ENCODE results near the gene NUDT15. TPM values are rescaled to one million over a fixed set of nuclear protein-coding genes. Genes with fewer than 3 reads are reported as not detected.

Gene NUDT15
- total and polyA plus RNA-seq, 10 of the 15 experiments (the other 5 are each of a cell fraction or from before 2014, with no cell fraction given): 11.4 to 26.7 (median 18.0) TPM

GRCh38 chr13:48050550-48050949, 13.0 kb downstream of the NUDT15 start (continued):
- TF ChIP-seq BHLHE40 (IDR thresholded peaks at IDR 0.05; ENCODE audit: borderline replicate concordance in 1 of 2, low read depth in 2 of 2, low read length in 1 of 2): no peak
- no peak for TF ChIP-seq POLR2AphosphoS5 (IDR thresholded peaks at IDR 0.05; ENCODE audit: low read length)
- TF ChIP-seq RB1 (IDR thresholded peaks at IDR 0.05; ENCODE audit: borderline replicate concordance): no peak
- TF ChIP-seq MXI1 (IDR thresholded peaks at IDR 0.05; ENCODE audit: low read depth, low read length): no peak
- no peak for TF ChIP-seq ZNF217 (IDR thresholded peaks at IDR 0.05)

GRCh38 chr13:48054601-48055000, 17.1 kb downstream of the NUDT15 start:
- Histone ChIP-seq H3K9ac (ENCODE audit: control insufficient read depth, insufficient read depth, low read length) (no peak overlapping the region), H3K27ac (ENCODE audit: control insufficient read depth, insufficient read depth) (no peak overlapping the region), H3K4me1 (ENCODE audit: control insufficient read depth, insufficient read depth, low read length) (no peaks in the 10 kb centered on the region), H4K20me1 (ENCODE audit: control insufficient read depth, insufficient read depth) (no peaks in the 10 kb centered on the region), H3K79me2 (ENCODE audit: control insufficient read depth, insufficient read depth, low read length) (no peaks in the 10 kb centered on the region), H2AFZ (ENCODE audit: control insufficient read depth, low read depth, low read length) (no peak overlapping the region), H3K36me3 (ENCODE audit: control insufficient read depth in 2 of 2, insufficient read depth in 2 of 2, low read length in 1 of 2) (peaks cover 0 to 6% of the 10 kb centered on the region in 2 experiments; a peak in 2 of 4 replicates), H3K4me3 (no peak overlapping the region), H3K4me2 (ENCODE audit: control insufficient read depth, insufficient read depth) (no peak overlapping the region), H3K9me3 (replicated peaks; ENCODE audit: control insufficient read depth, insufficient read depth, low read length) (no peaks in the 10 kb centered on the region), H3K27me3 (replicated peaks in 1 of 2; ENCODE audit: control insufficient read depth in 2 of 2, insufficient read depth in 2 of 2, low read length in 1 of 2) (no peaks in the 10 kb centered on the region)
- ChIA-PET CTCF (interaction anchor here (0.9 kb wide), 1 partner anchor 16 kb away, joined by 3 read pairs; no protein-coding TSS in a partner anchor), POLR2A (no interaction called here), SMC1A (ENCODE audit: uncharacterized antibody, unreplicated experiment) (interaction anchor here (0.8 kb wide), 1 partner anchor 14 kb away, joined by 3 read pairs; no protein-coding TSS in a partner anchor), RAD21 (ENCODE audit: unreplicated experiment) (no interaction called here)
- in situ Hi-C loops (cut with MboI): no loop called here
- ATAC-seq: no peak
- BruUV-seq (replicated peaks): no TSS peak
- no peak for FAIRE-seq
- 85% methylated on average over 6 of the region's 6 CpGs for WGBS (ENCODE audit: insufficient coverage, insufficient replicate concordance, low lambda C conversion rate, missing lambda C conversion rate)
- intact Hi-C loops (cut with micrococcal nuclease; ENCODE audit: unreplicated experiment): no loop called here
- TF ChIP-seq FOS (IDR thresholded peaks at IDR 0.05; ENCODE audit: borderline replicate concordance, extremely low read depth, insufficient read length) (no peak), E2F4 (IDR thresholded peaks at IDR 0.05; ENCODE audit: low read depth, low read length) (no peak), TCF7 (IDR thresholded peaks at IDR 0.05; ENCODE audit: borderline replicate concordance) (no peak), SP1 (IDR thresholded peaks at IDR 0.05; ENCODE audit: low read depth, low read length) (no peak), CEBPB (IDR thresholded peaks at IDR 0.05; ENCODE audit: borderline replicate concordance in 1 of 2, low read depth in 2 of 2, low read length in 2 of 2) (no peak), MAX (IDR thresholded peaks at IDR 0.05; ENCODE audit: low read depth, low read length) (no peak)
- no peak for DNase-seq (ENCODE audit: low read depth, low spot score)

Measured in GM12878 (cell line).